Choroid plexus epithelial cell (primary cell): Measurements from ENCODE around the gene HEATR5B.

Experiments
- DNase-seq: peaks from one replicate; pipeline ENCODE4 v3.0.0-alpha.2; 2010; ENCODE audit warnings: low read depth
- H3K4me3 ChIP-seq: 2 replicates; pipeline ENCODE4 v1.5.1; 2011; ENCODE audit warnings: low read depth, mild to moderate bottlenecking, control low read depth, low read length, moderate library complexity
- TF ChIP-seq, protein P1 (sequence below): conservative IDR thresholded peaks from 2 replicates; pipeline ENCODE4 v1.5.1; 2011; ENCODE audit warnings: low read depth, mild to moderate bottlenecking, control low read depth, inconsistent platforms, low read length, moderate library complexity

HEATR5B gene

GRCh38 chr2:37098416-37099118 is 14.4 kb upstream of the HEATR5B start:
- TF ChIP-seq, protein P1, sequence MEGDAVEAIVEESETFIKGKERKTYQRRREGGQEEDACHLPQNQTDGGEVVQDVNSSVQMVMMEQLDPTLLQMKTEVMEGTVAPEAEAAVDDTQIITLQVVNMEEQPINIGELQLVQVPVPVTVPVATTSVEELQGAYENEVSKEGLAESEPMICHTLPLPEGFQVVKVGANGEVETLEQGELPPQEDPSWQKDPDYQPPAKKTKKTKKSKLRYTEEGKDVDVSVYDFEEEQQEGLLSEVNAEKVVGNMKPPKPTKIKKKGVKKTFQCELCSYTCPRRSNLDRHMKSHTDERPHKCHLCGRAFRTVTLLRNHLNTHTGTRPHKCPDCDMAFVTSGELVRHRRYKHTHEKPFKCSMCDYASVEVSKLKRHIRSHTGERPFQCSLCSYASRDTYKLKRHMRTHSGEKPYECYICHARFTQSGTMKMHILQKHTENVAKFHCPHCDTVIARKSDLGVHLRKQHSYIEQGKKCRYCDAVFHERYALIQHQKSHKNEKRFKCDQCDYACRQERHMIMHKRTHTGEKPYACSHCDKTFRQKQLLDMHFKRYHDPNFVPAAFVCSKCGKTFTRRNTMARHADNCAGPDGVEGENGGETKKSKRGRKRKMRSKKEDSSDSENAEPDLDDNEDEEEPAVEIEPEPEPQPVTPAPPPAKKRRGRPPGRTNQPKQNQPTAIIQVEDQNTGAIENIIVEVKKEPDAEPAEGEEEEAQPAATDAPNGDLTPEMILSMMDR: no peak
- DNase-seq: no peak
- H3K4me3 ChIP-seq: no peak overlapping the region

GRCh38 chr2:37096568-37096967 is 12.4 kb upstream of the HEATR5B start:
- no peak for DNase-seq
- TF ChIP-seq, protein P1: no peak
- H3K4me3 ChIP-seq: no peak overlapping the region

- no peak overlapping the region for H3K4me3 ChIP-seq
- TF ChIP-seq, protein P1: no peak
- no peak for DNase-seq
Measured at GRCh38 chr2:37091873-37092272, 7.7 kb upstream of the HEATR5B start.

DNA sequence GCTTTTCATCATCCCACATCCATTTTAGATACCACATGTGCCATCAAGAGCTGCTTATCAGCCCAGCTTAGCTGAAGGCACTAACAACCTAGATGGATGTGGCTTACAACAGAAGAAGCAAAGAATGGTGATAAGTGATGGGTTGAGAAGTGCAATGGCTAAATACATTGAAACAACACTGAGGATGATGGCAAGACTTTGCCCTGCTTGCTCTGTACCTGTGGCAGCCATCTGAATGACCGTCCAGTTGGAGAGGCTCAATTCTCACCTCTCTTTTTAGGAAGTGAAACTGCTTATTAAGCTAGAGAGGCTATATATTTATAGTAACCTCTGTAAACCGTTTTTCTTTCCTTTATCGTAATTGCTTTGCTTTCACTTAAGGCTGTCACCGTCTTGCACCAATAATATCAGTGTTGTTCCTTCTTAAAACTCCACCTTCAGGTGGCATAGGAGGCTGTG is 5.9 kb upstream of the HEATR5B start:
- DNase-seq: no peak
- H3K4me3 ChIP-seq: no peak overlapping the region
- TF ChIP-seq, protein P1: no peak

GRCh38 chr2:37085731-37086147 is 1.6 kb upstream of the HEATR5B start:
- no peak overlapping the region for H3K4me3 ChIP-seq
- DNase-seq: peak; percentile 33
- TF ChIP-seq, protein P1: no peak

DNA sequence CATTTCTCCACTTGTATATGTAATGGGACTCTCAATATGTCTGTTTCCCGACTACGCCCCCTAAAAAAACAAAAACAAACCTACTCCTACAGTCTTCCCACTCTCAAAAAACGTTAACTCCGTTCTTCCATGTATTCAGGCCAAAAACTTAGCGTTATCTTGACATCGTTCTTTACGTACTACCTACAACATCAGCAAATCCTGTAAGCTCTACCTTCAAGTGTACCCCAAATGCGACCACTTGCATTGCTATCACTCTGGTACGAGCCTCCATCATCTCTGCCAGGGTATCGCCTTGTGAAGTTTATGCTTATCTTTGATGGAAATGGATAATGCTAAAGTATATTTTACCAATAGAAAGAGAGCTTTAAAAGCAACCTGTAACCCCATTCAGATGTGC is 625 bp upstream of the HEATR5B start:
- no peak for DNase-seq
- TF ChIP-seq, protein P1: no peak
- peak overlapping the region; percentile 93 for H3K4me3 ChIP-seq

DNA sequence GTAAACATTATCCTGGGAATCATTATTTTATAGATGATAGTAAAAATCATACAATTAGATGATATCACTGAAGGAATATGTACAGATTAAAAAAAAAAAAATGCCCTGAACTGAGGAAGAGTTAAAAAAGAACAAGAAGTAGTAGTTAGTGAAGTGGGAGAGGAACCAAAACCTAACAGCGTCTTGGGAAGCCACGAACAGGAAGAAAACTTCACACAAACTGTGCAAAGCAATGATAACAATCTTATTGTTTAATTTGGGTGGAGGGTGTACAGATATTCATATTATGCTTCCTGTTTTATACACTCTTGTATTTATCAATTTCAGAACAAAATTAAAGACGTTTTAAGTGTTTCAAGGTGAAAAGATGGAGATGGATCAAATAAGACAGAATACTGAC is 3.5 kb downstream of the HEATR5B start:
- TF ChIP-seq, protein P1: no peak
- no peak for DNase-seq
- H3K4me3 ChIP-seq: no peak overlapping the region
